Stimulated activated CD8-positive, alpha-beta memory T cell treated with anti-CD3 and anti-CD28 coated beads, Interleukin-2, amount 100 ng/mL, for 48 hours (primary cell): ENCODE measurements around the gene PPTC7.
"Not testable (repeated sequence)": the region's sequence is repeated elsewhere in the genome, so short reads cannot be mapped to it uniquely, and the experiment has no call there.

Experiments
- DNase-seq, 2 donors: peaks; one replicate each; pipeline ENCODE4 v3.0.0-alpha.2; 2020; ENCODE audit warnings: low read depth in 2 of 2

Gene PPTC7

DNA sequence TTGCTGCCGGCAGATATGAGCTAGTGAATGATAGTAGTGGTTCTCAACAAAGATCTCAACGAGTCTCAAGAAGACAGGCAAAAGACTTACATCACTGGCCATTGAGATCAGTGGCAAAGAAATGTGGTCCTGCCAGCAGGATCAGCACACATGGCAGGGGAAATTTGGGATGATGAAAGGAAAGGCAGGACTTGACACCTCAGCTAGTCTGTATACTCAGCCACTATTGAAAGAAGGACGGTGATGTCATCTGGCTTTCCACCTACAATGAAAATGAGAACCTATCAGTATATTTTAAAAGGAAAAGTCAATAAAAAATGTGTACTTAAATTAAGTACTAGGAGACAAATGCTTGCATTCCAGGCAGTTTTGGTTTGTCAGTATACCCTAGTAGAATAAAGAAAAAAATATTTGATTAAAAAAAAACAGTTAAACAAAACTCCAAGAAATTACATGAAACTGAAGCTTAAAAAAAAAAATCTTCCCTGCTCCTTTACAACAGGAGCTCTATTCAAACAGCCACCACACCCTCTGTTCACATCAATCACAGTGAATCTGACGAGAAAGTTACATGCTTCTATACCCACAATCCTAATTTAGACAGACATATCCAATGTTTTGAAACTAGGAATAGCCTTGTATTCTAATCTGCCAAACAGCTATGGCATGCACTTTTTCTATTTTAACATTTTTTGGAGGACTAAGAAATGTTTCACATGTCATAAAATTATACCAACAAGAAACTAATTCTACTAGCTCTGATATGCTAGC, 46.1 kb downstream of the PPTC7 start:
- DNase-seq: no peak

- no peak for DNase-seq
Observed at GRCh38 chr12:110534811-110535210, 48.3 kb downstream of the PPTC7 start.

DNA sequence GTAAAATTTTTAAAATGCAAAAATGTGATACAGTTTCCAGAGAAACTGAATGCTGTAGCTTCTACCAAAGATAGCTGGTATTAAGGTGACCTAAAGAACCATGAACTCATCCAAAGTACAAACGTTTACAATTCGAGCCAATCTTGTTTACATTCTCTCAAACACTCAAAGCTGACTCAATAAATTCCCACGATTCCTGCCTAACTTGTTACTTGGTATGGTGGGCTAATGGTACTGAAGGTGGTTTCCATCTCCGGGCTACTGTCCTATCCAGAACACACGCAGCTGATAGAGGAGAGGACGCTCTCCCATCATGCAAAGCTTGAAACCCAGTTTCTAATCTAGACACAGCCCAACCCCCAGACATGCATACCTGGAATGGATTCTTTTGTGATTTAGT, 49.5 kb downstream of the PPTC7 start:
- no peak for DNase-seq

DNA sequence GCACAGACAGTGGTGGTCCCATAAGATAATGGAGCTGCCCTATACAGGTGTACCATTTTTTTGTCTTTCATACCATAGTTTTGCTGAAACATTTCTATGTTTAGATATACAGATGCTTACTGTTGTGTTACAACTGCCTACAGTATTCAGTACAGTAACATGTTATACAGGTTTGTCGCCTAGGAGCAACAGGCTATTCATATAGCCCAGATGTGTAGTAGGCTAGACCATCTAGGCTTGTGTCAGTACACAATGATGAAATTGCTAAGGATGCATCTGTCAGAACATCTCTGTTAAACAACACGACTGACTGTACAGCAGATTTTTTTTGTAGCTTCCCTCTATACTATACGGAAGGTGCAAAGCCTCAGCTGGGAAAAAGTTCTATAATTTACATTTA, 50.5 kb downstream of the PPTC7 start:
- DNase-seq: no peak

- no peak for DNase-seq
Observed at GRCh38 chr12:110531741-110532333, 51.3 kb downstream of the PPTC7 start.

DNA sequence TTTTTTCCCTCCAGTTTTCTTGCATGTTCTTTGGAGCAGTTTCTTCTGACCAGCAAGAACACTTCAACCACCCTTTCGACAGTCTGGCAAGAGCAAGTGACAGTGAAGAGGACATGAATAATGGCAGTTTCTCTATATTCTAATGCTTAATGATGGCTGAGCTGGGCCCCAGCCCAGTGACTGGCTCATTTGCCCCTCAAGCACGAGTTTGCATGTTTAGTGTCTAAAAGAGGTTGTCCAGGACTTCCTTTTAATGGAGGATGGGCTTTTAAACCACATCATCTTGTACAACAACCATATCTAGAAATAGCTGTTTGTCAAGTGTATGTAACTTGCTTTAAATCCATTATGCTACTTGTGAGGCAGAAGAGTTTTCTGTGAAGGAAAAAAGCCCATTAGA, 52.6 kb downstream of the PPTC7 start:
- no peak for DNase-seq

- DNase-seq: no peak
Observed at GRCh38 chr12:110528277-110528839, 54.8 kb downstream of the PPTC7 start.

DNA sequence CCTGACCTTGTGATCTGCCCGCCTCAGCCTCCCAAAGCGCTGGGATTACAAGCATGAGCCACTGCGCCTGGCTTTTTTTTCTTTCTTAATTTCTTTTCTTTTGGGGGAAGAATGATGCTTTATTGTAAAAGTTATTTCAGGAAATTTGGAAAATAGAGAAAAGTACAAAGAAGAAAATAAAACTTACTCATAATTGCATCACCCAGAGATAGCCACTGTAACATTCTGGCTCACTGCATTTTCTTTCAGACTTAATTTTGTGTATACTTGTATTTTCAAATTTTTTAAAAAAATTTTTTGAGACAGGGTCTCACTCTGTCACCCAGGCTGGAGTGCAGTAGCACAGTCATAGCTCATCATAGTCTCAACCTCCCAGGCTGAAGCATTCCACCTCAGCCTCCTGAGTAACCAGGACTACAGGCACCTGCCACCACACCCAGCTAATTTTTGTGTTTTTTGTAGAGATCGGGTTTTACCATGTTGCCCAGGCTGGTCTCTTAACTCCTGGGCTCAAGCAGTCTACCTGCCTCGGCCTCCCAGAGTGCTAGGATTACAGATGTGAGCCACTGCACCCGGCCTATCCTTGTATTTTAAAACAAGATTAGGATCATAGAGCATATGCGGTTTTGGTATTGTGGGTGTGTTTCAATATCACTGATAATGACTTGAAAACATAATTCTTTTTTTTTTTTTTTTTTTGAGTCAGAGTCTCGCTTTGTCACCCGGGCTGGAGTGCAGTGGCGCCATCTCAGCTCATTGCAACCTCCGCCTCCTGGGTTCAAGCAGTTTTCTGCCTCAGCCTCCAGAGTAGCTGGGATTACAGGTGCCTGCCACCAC, 62.0 kb downstream of the PPTC7 start:
- DNase-seq: peak in 1 of 2 donors; percentile 8

DNA sequence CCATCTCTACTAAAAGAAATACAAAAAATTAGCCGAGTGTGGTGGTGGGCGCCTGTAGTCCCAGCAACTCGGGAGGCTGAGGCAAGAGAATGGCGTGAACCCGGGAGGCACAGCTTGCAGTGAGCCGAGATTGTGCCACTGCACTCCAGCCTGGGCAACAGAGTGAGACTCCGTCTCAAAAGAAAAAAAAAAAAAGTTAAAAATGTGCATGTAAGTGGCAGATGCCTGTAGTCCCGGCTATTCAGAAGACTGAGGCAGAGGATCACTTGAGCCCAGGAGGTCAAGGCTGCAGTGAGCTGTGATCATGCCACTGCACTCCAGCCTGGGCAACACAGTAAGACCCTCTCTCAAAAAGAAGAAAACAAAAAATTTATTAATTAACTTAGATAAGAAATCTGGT, 65.1 kb downstream of the PPTC7 start:
- DNase-seq: not testable (repeated sequence)

DNA sequence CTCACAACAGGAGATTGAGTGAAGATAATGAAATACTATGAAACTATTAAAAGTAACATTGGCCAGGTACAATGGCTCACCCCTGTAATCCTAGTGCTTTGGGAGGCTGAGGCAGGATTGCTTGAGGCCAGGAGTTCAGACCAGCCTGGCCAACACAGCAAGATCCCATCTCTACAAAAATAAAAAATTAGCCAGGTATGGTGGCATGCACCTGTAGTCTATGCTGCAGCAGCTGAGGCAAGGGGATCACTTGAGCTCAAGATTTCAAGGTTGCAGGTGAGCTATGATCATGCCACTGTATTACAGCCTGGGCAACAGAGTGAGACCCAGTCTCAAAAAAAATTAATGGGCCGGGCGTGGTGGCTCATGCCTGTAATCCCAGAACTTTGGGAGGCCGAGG, 66.1 kb downstream of the PPTC7 start:
- no peak for DNase-seq

DNA sequence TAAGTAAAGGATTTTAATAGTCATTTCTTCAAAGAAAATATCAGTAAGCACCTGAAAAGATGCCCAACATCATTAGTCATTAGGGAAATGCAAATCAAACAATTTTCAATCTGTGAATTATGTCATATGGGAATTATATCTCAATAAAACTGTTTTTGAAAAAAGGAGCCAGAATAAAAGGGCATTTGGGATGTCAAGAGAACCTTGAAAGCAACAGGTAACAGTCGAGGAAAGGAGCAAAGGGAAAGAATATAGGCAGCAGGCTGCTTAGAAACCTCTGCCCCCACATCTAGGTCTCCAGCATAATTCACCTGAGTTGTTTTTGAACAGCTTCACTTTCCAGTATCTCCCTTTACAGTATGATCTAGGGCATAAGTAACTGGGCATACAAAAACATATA, 68.8 kb downstream of the PPTC7 start:
- no peak for DNase-seq

DNA sequence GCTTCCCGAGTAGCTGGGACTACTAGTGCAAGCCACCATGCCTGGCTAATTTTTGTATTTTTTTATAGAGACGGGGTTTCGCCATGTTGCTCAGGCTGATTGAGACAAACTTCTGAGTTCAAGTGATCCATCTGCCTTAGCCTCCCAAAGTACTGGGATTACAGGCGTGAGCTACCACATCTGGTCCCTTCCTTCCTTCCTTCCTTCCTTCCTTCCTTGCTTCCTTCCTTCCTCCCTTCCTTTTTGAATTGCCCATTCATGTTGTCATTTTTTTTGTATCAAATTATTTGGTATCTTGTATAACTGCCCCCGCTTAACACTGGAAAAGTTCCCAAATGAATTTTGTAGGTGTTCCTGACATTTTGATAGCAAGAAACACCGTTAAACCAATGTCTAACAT, 69.3 kb downstream of the PPTC7 start:
- DNase-seq: no peak

- no peak for DNase-seq
Observed at GRCh38 chr12:110508071-110508586, 75.0 kb downstream of the PPTC7 start.

DNA sequence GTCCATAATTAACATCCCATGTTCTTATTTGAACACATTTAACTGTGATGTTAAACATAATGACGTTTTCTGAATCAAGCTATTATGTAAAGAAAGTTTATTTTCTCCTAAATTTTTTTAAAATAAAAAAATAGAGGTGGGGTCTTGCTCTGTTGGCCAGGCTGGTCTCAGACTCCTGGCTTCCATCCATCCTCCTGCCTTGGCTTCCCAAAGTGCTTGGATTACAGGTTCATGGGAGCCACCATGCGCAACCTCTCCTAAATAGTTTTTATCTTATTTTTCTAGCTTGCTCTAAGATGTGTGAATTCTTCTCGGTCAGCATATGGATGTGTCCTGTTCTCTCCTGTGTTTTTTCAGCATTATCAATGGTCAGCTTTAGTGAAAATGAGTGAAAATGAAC, 77.8 kb downstream of the PPTC7 start:
- DNase-seq: no peak

DNA sequence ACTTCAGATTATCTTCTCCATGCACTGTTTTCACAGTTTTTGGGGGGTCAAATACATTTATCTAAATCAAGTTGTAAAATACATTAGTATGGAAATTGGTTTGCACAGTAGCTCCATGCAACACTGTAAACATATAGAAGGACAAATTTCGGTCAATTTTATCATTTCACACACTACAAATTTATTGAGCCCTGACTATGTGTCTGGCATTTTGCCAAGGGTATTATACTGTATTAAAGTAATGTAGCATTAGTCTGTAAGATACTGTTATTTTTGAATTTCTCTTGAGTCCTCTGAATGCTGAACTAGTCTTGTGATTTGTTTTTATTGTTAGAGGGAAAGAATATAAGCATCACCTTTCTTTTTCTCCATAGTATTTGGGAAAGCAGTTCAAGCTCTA, 79.7 kb downstream of the PPTC7 start:
- DNase-seq: no peak

DNA sequence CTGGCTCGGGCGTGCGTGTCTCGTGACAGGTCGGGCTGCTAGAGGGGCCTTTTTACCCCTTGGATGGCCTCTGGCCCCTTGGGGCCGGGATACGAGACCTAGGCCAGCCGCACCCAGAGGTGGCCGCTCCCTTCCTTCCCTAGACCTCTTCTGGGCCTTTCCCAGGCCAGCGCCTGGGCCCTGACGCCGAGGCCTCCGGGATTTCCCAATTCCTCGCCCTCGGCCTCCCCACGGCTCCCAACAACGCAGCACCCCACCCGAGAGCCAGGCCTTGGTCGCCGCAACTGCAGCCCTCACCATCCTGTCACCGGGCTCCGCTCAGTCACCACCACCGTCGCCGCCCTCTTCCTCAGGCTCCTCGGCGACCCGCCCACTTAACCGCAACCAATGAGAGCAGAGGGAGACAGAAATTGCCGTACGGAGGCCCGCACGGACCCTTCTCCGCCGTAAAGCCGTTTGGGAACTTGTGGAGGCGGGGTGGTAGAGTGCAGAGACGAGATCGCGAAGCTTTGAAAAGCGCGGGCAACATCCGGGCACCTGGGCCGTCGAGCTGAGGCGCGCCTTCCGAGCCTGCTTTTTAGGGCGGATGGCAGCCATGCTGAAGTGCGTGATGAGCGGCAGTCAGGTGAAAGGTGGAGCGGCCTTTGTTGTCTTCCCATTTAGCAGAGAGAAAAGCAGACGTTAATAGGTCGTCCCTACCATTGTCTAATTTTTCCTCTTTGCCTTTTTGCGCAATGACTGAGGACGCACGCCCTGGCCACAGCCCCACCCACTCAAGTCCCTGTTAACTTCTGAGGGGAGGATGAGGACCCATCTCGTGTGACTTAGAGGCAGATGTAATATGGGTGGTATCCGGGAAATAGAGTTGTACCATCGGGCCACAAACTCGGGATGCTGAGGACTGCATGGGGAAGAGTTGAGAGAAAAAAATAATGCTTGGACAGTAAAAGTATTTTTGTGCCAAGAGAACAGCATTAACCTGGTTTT, 81.1 kb downstream of the PPTC7 start, which contains the start of the genes RAD9B and VPS29:
TSS of gene RAD9B (plus strand) at position 580 of the 987 bp plus-strand sequence. CDS start at position 587, 7 bp downstream.
TSS of gene VPS29 (minus strand) at position 360 of the 987 bp plus-strand sequence. CDS start at position 300, 60 bp downstream.
- peak; percentile 96 to 98 for DNase-seq

- no peak for DNase-seq
Observed at GRCh38 chr12:110501399-110501751, 81.7 kb downstream of the PPTC7 start.

DNA sequence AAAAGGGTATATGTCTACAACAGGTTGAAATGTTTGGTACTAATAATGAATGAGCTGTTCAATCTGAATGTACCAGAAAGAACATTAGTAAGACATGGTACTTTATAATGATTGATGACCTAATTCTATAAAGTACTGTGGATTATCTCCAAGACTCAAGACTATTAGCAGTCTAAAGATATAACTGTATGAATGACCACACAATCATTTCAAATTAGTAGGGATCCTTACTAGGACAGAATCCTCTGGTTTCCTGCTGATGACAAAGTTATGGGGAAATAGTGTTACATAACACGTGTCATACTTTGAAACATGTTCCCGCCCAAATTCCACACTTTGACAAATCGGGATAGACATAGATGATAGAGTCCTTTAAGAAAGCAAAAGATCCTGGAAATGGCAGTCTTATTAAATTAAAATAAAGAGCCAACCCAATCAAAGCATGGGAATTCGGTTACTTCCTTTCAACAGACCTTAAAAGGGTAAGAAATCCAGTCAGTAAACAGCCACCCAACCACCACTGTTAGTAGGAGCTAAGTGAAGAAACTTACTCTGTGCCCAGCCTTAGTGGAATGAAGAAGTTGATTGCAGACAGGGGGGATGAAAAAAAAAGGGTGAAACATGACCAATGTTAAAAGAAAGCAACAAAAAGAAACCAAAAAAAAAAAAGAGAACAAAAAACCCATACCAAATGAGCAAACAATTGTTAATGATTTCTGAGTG, 84.0 kb downstream of the PPTC7 start:
- no peak for DNase-seq
